Neural cell (in vitro differentiated cells): ENCODE results near the gene BFSP2.

Experiments used
- TAF1 ChIP-seq: IDR thresholded peaks from 2 replicates; pipeline ENCODE4 v1.6.1; 2012; ENCODE audit warnings: low read depth
- TF ChIP-seq, protein P1 (sequence below): fragments of 450-650 bp; IDR thresholded peaks from 2 replicates; pipeline ENCODE4 v1.5.1; 2014; ENCODE audit warnings: antibody characterized with exemption, mild to moderate bottlenecking, moderate library complexity; ENCODE audit not compliant: poor library complexity, severe bottlenecking

DNA sequence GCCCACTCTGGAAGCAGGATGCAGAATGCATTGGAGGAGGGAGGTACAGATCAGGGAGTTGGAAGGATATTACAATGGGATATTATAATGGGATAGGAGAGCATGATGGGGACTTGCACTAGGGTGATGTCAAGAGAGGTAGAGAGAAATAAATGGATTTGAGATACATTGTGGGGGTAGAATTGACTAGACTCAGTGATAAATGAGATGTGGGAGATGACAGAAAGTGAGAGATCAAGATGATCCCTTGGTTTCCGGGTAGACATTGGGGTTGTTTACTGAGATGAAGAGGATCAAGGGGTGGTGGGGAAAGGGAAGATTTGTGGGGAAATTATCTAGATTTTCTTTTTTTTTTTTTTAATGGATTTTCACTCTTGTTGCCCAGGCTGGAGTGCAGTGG, 42.7 kb downstream of the BFSP2 start:
- no peak for TF ChIP-seq TAF1
- TF ChIP-seq, protein P1, sequence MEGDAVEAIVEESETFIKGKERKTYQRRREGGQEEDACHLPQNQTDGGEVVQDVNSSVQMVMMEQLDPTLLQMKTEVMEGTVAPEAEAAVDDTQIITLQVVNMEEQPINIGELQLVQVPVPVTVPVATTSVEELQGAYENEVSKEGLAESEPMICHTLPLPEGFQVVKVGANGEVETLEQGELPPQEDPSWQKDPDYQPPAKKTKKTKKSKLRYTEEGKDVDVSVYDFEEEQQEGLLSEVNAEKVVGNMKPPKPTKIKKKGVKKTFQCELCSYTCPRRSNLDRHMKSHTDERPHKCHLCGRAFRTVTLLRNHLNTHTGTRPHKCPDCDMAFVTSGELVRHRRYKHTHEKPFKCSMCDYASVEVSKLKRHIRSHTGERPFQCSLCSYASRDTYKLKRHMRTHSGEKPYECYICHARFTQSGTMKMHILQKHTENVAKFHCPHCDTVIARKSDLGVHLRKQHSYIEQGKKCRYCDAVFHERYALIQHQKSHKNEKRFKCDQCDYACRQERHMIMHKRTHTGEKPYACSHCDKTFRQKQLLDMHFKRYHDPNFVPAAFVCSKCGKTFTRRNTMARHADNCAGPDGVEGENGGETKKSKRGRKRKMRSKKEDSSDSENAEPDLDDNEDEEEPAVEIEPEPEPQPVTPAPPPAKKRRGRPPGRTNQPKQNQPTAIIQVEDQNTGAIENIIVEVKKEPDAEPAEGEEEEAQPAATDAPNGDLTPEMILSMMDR, result no peak
